ENCODE measurements around the gene MRPL50. TPM values are rescaled to one million over a fixed set of nuclear protein-coding genes. Genes with fewer than 3 reads are reported as not detected.

MRPL50 gene
- total RNA-seq, 1 donor from 2014 or later, result 11.6 TPM

DNA sequence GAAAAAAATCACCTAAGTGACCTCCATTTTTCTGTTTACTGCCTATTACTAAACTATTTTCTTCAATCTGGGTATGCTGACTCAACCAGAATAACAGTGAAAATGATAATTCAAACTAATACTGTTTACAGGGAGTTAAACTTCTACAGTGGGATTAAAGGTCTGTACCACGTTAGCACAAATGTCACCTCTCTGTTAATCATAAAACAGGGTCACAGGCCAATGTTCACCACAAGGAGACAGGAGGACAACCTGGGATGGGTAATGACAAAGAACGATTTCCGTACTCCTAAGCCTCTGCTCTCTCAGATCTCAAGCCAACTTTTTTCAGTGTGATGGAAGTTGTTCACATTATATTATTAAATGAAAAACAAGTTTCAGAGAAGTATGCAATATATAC, 34.8 kb upstream of the MRPL50 start:
- Histone ChIP-seq H3K27me3 (ENCODE audit: control insufficient read depth, insufficient read depth, low read length) (no peaks in the 10 kb centered on the region), H3K4me3 (ENCODE audit: low read depth, low read length) (no peak overlapping the region), H3K36me3 (ENCODE audit: control insufficient read depth, insufficient read depth, low read length) (no peaks in the 10 kb centered on the region)
- no peak for DNase-seq (ENCODE audit: low read depth)
- TF ChIP-seq, protein P1, sequence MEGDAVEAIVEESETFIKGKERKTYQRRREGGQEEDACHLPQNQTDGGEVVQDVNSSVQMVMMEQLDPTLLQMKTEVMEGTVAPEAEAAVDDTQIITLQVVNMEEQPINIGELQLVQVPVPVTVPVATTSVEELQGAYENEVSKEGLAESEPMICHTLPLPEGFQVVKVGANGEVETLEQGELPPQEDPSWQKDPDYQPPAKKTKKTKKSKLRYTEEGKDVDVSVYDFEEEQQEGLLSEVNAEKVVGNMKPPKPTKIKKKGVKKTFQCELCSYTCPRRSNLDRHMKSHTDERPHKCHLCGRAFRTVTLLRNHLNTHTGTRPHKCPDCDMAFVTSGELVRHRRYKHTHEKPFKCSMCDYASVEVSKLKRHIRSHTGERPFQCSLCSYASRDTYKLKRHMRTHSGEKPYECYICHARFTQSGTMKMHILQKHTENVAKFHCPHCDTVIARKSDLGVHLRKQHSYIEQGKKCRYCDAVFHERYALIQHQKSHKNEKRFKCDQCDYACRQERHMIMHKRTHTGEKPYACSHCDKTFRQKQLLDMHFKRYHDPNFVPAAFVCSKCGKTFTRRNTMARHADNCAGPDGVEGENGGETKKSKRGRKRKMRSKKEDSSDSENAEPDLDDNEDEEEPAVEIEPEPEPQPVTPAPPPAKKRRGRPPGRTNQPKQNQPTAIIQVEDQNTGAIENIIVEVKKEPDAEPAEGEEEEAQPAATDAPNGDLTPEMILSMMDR (IDR thresholded peaks at IDR 0.05; ENCODE audit: insufficient read depth, low read length, severe bottlenecking), result no peak
- no peak for FAIRE-seq

DNA sequence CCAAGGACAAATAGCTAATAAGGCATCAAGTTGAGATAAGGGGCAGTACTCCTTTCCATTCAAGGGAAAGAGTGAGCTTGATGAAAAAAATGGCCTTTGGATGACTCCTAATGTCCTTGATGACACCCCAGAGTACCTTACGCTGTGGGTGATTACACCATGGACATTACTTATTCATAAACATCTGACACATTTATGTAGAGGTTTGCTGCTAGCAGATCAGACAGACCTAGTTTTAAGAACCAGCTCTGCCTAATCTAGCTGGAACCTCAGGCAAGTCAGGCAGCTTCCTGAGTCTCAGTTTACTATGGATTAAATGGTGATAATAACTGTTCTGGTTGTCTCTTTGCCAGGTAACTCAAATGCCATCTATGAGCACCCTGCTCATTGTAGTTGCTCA, 34.3 kb upstream of the MRPL50 start:
- H3K4me3 ChIP-seq (ENCODE audit: low read depth, low read length), result no peak overlapping the region
- no peaks in the 10 kb centered on the region for H3K36me3 ChIP-seq (ENCODE audit: control insufficient read depth, insufficient read depth, low read length)
- DNase-seq (ENCODE audit: low read depth), result no peak
- H3K27me3 ChIP-seq (ENCODE audit: control insufficient read depth, insufficient read depth, low read length), result no peaks in the 10 kb centered on the region
- TF ChIP-seq, protein P1 (IDR thresholded peaks at IDR 0.05; ENCODE audit: insufficient read depth, low read length, severe bottlenecking), result no peak
- FAIRE-seq, result no peak

DNA sequence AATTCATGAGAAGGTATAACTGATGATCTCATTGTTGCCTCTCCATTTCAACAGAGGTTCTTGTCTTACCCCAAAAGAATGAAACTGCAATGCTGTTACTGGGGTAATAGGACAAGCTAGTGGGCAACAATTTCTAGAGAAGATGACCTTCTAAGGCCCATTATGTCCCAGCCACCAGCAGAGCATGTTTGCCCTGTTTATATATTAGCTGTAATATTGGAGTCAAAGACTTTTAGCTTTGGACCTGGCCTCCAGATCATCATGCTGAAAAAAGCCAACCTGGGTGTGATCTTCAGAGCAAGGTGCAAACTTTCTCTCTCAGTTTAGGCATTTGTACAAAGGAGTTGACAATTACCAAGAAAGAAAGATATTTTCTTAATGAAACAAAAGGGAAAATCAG, 33.8 kb upstream of the MRPL50 start:
- TF ChIP-seq, protein P1 (IDR thresholded peaks at IDR 0.05; ENCODE audit: insufficient read depth, low read length, severe bottlenecking), result no peak
- H3K4me3 ChIP-seq (ENCODE audit: low read depth, low read length), result no peak overlapping the region
- FAIRE-seq (no peak), DNase-seq (ENCODE audit: low read depth) (no peak)
- no peaks in the 10 kb centered on the region for H3K36me3 ChIP-seq (ENCODE audit: control insufficient read depth, insufficient read depth, low read length)
- H3K27me3 ChIP-seq (ENCODE audit: control insufficient read depth, insufficient read depth, low read length), result no peaks in the 10 kb centered on the region

DNA sequence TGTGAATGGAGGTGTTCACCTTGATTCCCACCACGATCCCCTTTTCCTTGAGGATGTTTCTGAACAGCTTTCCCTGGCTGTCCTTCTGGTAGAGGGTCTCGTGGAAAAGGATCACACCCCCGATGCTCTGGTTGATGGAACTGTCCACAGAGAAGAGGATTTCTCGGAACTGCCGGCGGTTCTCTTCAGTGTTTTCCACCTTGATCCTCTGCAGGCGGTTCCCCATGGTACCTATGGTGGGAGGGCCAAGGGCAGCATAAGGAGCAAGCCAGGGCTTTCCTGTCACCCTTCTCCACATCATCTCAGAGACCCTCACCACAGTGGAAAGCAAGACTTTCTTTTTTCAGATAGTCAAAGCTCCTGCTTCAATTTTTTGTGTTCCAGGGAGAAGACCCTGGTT, 31.3 kb upstream of the MRPL50 start:
- DNase-seq (ENCODE audit: low read depth) (no peak), FAIRE-seq (no peak)
- Histone ChIP-seq H3K36me3 (ENCODE audit: control insufficient read depth, insufficient read depth, low read length) (no peaks in the 10 kb centered on the region), H3K27me3 (ENCODE audit: control insufficient read depth, insufficient read depth, low read length) (no peaks in the 10 kb centered on the region), H3K4me3 (ENCODE audit: low read depth, low read length) (no peak overlapping the region)
- TF ChIP-seq, protein P1 (IDR thresholded peaks at IDR 0.05; ENCODE audit: insufficient read depth, low read length, severe bottlenecking), result no peak

DNA sequence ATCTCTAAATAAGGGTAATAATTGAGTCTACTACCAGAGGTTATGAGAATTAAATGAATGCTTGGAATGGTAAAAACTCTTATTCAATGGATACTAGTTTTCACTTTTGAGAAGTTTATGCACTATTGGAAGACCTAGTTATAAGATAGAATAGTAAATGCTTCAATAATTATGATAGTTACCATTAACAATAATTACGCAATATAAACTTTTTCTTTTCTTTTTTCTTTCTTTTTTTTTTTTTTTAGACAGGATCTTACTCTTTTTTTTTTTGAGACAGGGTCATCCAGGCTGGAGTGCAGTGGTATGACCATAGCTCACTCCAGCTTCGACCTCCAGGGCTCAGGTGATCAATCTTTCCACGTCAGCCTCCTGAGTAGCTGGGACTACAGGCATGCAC, 30.5 kb upstream of the MRPL50 start:
- DNase-seq (ENCODE audit: low read depth) (no peak), FAIRE-seq (no peak)
- TF ChIP-seq, protein P1 (IDR thresholded peaks at IDR 0.05; ENCODE audit: insufficient read depth, low read length, severe bottlenecking), result no peak
- Histone ChIP-seq H3K4me3 (ENCODE audit: low read depth, low read length) (no peak overlapping the region), H3K36me3 (ENCODE audit: control insufficient read depth, insufficient read depth, low read length) (no peaks in the 10 kb centered on the region), H3K27me3 (ENCODE audit: control insufficient read depth, insufficient read depth, low read length) (no peaks in the 10 kb centered on the region)

DNA sequence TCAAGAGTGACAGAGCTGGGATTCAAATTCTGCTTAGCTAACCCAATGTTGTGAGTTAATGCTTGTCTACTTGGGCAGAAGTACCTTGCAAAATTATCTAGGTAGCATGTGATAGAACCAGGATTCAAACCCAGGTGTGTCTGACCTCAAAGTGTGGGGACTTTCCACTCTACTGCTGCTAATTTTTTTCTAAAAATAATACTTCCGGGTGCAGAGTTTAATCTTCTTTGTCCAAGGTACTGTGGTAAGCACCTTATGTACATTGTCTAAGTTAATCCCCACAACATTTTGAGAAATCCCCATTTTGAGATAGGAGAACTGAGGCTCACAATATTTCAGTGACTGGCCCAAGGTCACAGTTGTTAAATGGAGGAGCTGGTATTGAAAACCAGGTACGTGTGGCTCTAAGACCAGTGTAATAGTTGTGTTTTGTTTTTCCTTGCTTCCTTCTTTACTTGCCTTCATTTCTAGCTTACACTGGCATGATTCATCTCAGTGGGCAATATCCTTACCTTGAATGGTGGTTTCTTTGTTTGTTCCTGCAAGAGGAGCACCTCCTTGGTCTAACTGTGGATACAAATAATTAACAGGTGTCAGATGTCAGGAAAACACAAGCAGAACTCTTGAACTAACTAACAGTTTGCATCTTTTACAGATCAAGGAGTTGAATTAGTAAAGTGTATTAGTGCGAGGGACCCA, 29.7 kb upstream of the MRPL50 start:
- no peaks in the 10 kb centered on the region for H3K36me3 ChIP-seq (ENCODE audit: control insufficient read depth, insufficient read depth, low read length)
- no peak overlapping the region for H3K4me3 ChIP-seq (ENCODE audit: low read depth, low read length)
- FAIRE-seq (no peak), DNase-seq (ENCODE audit: low read depth) (no peak)
- TF ChIP-seq, protein P1 (IDR thresholded peaks at IDR 0.05; ENCODE audit: insufficient read depth, low read length, severe bottlenecking), result no peak
- H3K27me3 ChIP-seq (ENCODE audit: control insufficient read depth, insufficient read depth, low read length), result no peaks in the 10 kb centered on the region
